ENCODE data around the gene EPN2.
A peak's percentile ranks its signal among the peaks of the same experiment; 100 is the strongest.

The EPN2 gene

GRCh38 chr17:19365833-19366636 lies 128.9 kb downstream of the EPN2 start:
- no peak for DNase-seq (ENCODE audit: low spot score)

- no peak for DNase-seq (ENCODE audit: low spot score)
These were observed 129.4 kb downstream of the EPN2 start for GRCh38 chr17:19366637-19366972.

- no peak for DNase-seq (ENCODE audit: low spot score)
These were observed 131.1 kb downstream of the EPN2 start for GRCh38 chr17:19368229-19368628.

- DNase-seq (ENCODE audit: low spot score): no peak
These were observed 132.1 kb downstream of the EPN2 start for GRCh38 chr17:19369107-19369778.

- no peak for DNase-seq (ENCODE audit: low spot score)
These were observed 132.8 kb downstream of the EPN2 start for GRCh38 chr17:19369846-19370492.

- DNase-seq (ENCODE audit: low spot score): no peak
These were observed 133.4 kb downstream of the EPN2 start for GRCh38 chr17:19370493-19370960.

GRCh38 chr17:19371259-19372010 lies 134.3 kb downstream of the EPN2 start:
- DNase-seq (ENCODE audit: low spot score): no peak

- no peak for DNase-seq (ENCODE audit: low spot score)
These were observed 134.8 kb downstream of the EPN2 start for GRCh38 chr17:19372011-19372370.

- no peak for DNase-seq (ENCODE audit: low spot score)
These were observed 135.3 kb downstream of the EPN2 start for GRCh38 chr17:19372439-19372838.

- DNase-seq (ENCODE audit: low spot score): no peak
These were observed 135.8 kb downstream of the EPN2 start for GRCh38 chr17:19372866-19373504.

- no peak for DNase-seq (ENCODE audit: low spot score)
These were observed 137.0 kb downstream of the EPN2 start for GRCh38 chr17:19374136-19374535.

GRCh38 chr17:19375732-19376131 lies 138.6 kb downstream of the EPN2 start:
- DNase-seq (ENCODE audit: low spot score): no peak

- no peak for DNase-seq (ENCODE audit: low spot score)
These were observed 139.6 kb downstream of the EPN2 start for GRCh38 chr17:19376811-19377210.

- peak; percentile 99 for DNase-seq (ENCODE audit: low spot score)
These were observed 140.6 kb downstream of the EPN2 start for GRCh38 chr17:19377602-19378415.

- no peak for DNase-seq (ENCODE audit: low spot score)
These were observed 141.5 kb downstream of the EPN2 start, which contains the start of gene MAPK7 for GRCh38 chr17:19378416-19379360. Gene MAPK7, plus strand, starts transcription at chr17:19378498. Its CDS starts 403 bp downstream, at chr17:19378901.

GRCh38 chr17:19379361-19380065 lies 142.3 kb downstream of the EPN2 start:
- no peak for DNase-seq (ENCODE audit: low spot score)

GRCh38 chr17:19380481-19381301 lies 143.5 kb downstream of the EPN2 start:
- DNase-seq (ENCODE audit: low spot score): no peak

GRCh38 chr17:19381361-19381740 lies 144.2 kb downstream of the EPN2 start:
- DNase-seq (ENCODE audit: low spot score): no peak
